Measurements from ENCODE around the gene MOB3B.

The MOB3B gene

DNA sequence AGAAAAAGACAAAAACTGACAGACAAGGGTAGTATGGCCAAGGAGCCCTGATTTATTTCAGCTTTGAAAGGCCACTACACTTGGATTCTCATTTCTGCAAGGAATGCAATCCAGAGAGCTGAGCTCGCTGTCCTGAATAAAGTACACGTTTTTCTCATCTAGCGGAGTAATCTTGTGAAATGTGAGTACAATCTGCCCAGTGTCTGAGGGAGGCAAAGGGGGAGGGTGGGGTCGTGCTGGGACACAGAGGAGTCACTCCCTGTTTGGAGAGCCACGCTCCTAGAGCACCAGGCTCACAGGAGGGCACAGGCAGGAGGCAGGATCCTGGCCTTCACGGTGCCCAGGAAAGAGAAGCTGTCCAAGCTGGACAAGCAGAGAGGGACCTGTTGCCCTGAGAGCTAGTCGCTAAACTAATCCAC lies 56.5 kb downstream of the MOB3B start:
- no peak for DNase-seq (ENCODE audit: low read depth)
- H3K4me3 ChIP-seq (ENCODE audit: low read depth, low read length): no peak overlapping the region
- TF ChIP-seq, protein P1, sequence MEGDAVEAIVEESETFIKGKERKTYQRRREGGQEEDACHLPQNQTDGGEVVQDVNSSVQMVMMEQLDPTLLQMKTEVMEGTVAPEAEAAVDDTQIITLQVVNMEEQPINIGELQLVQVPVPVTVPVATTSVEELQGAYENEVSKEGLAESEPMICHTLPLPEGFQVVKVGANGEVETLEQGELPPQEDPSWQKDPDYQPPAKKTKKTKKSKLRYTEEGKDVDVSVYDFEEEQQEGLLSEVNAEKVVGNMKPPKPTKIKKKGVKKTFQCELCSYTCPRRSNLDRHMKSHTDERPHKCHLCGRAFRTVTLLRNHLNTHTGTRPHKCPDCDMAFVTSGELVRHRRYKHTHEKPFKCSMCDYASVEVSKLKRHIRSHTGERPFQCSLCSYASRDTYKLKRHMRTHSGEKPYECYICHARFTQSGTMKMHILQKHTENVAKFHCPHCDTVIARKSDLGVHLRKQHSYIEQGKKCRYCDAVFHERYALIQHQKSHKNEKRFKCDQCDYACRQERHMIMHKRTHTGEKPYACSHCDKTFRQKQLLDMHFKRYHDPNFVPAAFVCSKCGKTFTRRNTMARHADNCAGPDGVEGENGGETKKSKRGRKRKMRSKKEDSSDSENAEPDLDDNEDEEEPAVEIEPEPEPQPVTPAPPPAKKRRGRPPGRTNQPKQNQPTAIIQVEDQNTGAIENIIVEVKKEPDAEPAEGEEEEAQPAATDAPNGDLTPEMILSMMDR (IDR thresholded peaks at IDR 0.05; ENCODE audit: low read depth, low read length, missing control alignments): no peak

DNA sequence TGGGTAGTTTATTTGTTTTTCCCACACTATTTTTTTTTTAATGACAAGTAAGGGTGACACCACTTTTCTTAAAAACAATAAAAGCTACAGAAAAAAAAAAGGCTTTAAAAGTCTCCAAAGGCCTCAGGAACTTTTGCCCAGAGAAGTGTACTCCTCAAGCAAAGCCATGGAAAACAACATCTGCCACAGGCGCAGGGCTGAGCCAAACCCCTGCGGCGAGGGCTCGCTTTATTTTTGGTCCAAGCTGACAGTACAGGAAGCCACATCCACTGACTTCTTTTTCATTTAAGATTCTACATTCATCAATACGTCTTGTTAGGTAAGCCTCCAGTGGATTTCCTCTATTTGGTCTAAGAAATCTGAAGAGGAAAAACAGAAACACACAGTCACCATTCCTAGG lies 57.4 kb downstream of the MOB3B start:
- no peak for DNase-seq (ENCODE audit: low read depth)
- H3K4me3 ChIP-seq (ENCODE audit: low read depth, low read length): no peak overlapping the region
- TF ChIP-seq, protein P1 (IDR thresholded peaks at IDR 0.05; ENCODE audit: low read depth, low read length, missing control alignments): no peak

DNA sequence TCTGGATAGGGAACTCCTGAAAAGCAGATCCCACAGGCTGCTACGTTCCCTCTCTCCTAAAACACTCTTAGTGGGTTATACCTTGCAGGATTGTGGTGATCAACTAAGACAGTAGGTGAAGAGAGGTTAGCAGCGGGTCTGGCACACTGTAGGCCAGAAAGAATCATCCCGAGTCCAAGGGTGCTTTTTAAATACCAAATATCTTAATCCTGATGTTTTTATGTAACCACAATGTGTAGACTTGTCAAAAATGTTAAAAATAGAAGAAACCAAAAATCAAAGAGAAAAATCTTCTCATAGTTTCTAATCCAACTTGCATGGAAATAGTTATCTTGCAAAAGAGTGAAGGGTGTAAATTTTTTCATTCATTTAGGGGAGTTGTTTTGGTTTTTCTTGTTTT lies 57.8 kb downstream of the MOB3B start:
- TF ChIP-seq, protein P1 (IDR thresholded peaks at IDR 0.05; ENCODE audit: low read depth, low read length, missing control alignments): no peak
- no peak overlapping the region for H3K4me3 ChIP-seq (ENCODE audit: low read depth, low read length)
- no peak for DNase-seq (ENCODE audit: low read depth)

DNA sequence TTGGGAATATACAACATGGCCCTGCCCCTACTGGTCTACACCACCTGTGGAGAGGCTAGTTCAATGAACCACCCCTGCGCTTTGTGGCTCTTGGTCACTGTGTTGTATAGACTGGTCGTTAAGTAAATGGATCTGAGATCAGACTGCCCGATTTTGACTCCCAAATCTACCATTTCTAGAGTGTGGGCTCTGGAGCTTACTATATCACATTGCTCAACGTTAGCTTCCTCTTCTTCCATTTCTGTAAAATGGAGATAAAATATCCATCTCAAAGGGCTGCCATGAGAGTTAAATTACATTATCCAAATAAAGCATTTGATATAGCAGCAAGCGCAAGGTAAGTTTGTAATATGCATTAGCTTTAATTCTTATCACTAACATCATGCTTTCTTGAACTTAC lies 58.2 kb downstream of the MOB3B start:
- TF ChIP-seq, protein P1 (IDR thresholded peaks at IDR 0.05; ENCODE audit: low read depth, low read length, missing control alignments): no peak
- DNase-seq (ENCODE audit: low read depth): no peak
- H3K4me3 ChIP-seq (ENCODE audit: low read depth, low read length): no peak overlapping the region

DNA sequence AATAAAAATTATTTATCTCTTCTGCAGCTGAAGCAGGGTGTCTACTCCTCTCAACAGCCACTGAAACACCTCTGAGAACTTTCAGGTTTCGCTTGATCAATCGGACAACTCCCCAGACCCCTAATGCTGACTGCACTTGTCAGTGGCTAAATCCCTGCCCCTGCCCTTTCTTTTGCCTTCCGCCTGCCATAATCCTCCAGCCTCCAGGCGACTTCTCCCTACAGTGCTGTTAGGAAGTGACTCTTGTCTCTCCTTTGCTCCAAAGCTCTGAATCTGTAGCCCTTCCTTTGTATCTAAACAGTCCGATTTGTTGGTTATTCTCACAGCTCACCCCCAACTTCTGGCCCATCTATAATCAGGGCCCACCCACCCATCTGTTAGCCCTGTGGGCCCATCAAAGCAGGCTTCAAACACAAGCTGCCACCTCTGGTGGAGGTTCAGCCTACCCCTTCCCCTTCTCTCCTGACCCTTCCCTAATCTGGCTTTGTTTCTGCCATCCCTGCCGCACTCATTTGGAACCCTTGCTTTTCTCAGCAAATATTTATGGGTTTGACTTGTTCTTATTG lies 59.2 kb downstream of the MOB3B start:
- no peak for DNase-seq (ENCODE audit: low read depth)
- no peak overlapping the region for H3K4me3 ChIP-seq (ENCODE audit: low read depth, low read length)
- TF ChIP-seq, protein P1 (IDR thresholded peaks at IDR 0.05; ENCODE audit: low read depth, low read length, missing control alignments): no peak

DNA sequence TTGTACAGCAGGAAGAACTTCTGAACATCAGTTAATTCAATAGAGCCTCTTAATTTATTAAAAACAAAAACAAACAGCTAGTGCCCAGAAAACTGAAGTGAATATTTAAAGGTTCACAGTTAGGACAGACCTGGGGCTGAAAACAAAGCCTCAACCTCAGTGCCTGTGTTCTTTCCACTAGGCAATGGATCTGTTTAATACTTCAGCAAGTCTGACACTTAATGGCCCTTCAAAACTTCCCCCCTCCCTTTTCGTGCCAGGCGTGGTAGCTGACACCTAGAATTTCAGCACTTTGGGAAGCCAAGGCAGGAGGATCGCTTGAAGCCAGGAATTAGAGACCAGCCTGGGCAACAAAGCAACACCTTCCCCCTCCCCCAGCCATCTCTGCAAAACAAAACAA lies 60.1 kb downstream of the MOB3B start:
- DNase-seq (ENCODE audit: low read depth): no peak
- TF ChIP-seq, protein P1 (IDR thresholded peaks at IDR 0.05; ENCODE audit: low read depth, low read length, missing control alignments): no peak
- no peak overlapping the region for H3K4me3 ChIP-seq (ENCODE audit: low read depth, low read length)

DNA sequence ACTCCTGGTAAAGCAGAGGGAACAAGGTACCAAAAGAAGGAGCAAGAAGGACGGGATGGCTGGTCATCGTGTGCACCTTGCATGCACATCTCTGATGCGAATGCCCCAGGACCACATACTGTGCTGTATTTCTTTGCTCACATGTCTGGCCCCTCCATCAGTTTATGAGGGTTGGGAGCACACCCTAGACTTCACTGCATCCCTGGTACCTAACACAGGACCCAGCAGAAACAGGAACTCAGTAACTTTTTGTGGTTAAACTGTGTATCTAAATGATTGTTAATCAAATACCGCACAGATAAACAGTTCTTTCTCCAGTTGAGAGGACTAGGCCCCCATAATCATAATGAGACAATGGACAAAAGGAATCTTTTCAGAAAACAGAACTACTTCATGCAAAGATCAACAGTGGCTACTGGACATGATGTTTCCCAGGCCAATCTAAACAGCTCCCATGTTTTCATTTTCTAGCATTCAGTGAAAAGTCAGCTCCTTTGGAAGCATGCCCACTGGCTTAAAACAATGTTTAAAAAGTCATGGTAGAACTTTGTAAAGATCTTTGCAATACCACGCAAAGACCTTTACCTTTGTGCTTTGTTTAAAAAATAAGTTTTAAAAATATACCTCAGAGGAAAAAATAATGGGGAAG lies 61.0 kb downstream of the MOB3B start:
- H3K4me3 ChIP-seq (ENCODE audit: low read depth, low read length): no peak overlapping the region
- TF ChIP-seq, protein P1 (IDR thresholded peaks at IDR 0.05; ENCODE audit: low read depth, low read length, missing control alignments): no peak
- no peak for DNase-seq (ENCODE audit: low read depth)
